NCI-H1105 treated with DMSO at 0.1 percent for 48 hours (cell line): ENCODE data around the gene SH3RF1.

ENCODE experiments used
- DNase-seq: peaks from one replicate; lab custom pipeline; 2025; lab: John Stamatoyannopoulos, UW

SH3RF1 gene

DNA sequence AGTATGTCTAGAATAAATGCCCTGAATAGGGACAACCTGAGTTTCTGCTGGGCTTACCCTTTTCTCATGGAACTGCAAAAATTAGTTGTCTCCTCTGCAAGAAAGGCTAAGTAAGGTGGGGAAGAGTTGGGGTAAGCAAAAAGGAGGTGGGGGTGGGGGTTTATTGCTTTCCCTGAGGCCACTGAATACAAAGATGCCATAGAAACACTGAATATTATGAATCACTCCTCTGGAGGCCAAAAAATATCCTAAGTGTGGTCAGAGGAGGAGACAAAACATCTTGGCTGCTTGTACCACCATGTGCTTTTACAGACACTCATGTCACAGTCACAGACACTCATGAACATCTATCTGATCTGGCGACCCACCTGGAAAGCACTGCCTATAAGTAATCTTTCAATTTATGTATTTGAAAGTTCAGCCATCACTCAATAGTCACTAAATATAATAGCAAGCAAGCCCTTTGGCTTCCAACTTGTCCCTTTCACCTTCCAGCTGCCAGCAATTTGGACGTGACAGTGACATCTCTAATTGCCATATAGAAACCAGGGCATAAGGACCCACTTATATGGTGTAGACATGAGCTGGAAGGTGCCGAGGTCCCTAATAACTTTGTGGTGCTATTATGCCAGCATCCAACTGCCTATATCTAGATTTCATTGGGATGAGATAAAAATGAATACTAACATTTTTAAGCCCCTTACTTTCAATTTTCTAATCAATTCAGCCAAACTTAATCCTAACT is 138.0 kb downstream of the SH3RF1 start:
- DNase-seq, result no peak

DNA sequence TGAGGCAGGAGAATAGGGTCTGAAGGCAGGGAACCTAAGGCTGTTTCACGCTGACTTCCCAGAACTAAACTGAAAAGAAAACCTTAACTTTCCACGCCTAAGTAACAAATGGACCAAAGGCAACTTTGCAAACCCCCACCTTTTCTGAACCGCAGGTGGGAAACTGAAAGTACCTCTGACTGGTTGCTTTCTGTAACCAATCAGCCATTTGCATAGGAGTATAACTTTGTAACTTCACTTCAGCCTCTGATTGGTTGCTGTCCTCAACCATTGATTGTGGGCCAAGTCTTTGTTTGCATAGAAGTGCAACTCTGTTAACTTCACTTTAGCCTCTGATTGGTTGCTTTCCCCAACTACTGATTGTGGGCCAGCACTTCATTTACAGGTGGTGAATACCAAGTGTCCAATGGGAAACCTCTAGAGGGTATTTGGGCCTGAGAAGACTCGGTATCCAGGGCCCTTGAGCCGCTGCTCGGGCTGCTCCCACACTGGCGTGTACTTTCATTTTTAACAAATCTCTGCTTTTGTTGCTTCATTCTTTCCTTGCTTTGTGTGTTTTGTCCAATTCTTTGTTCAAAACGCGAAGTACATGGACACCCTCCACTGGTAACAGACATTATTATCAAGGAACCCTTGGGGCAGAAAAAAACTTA is 139.1 kb downstream of the SH3RF1 start:
- no peak for DNase-seq

DNA sequence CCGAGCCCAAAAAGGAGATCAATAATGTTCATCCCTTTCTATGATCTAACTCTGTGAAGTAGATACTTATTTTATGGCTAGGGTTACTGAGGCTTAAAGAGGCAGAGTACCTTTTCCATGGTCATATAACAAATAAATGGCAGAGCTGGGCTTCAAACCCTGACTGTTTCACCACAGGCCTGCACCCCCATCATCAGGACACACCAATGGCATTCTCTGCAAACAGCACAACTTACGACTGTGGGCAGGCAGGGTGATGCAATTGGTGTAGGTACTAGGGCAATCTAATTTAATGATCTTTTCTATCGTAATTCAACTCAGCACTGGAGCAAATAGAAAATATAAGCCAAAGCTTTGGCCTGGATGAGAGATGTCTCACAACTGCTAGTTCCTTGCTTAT is 141.9 kb downstream of the SH3RF1 start:
- no peak for DNase-seq

DNA sequence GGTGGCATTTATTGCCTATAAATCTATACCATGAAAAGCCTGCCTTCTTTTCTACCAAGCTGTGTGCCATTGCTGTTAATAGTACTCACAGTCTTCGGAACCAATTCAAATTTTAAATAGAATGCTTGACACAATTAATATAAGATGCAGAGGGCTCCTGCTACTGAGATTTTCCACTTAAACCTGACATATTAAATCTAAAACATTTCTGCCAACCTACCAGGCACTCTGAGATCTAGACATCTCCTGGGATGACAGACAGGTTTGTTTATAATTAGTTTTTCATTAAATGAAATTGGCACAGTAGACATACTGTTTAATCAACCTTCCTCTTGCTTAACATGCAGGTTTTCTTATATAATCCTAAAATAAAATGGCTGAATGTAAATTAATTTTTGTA is 143.4 kb downstream of the SH3RF1 start:
- no peak for DNase-seq

DNA sequence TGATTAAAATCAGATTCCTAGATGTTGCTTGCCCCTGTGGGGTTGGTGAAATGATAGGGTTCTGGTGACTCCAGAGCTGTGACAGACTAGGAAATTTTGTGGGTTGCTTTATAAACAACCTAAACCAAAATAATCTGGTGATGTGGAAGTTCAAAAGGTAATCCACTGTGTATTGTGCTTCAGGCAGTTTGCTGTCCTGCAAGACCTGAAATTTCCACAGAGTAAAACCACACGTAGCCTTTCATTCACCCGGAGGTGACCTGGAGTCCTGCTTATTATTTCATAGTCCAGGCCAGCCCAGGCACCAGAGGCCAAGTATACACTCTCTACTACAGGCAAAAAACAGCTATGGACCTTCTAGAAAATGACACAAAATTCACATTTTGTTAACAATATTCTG is 146.1 kb downstream of the SH3RF1 start:
- no peak for DNase-seq

DNA sequence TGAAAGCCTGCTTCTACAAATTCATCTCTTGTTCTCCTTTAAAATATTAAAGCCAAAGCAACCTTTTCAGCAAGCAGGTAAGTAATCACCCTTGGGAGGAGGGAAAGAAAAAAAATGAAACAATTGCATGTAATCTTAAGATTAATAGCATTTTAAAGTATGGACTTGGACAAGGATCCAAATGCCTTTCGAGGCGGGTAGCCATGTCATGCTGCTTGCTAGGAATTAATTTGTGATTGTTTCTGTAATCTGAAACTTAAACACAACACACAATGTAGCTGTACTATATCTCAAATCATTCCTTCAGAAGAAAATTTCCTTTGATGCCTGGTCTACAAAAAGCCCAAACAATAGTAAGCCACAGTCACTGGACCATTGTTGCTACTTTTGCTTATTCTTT is 148.3 kb downstream of the SH3RF1 start:
- DNase-seq, result no peak

DNA sequence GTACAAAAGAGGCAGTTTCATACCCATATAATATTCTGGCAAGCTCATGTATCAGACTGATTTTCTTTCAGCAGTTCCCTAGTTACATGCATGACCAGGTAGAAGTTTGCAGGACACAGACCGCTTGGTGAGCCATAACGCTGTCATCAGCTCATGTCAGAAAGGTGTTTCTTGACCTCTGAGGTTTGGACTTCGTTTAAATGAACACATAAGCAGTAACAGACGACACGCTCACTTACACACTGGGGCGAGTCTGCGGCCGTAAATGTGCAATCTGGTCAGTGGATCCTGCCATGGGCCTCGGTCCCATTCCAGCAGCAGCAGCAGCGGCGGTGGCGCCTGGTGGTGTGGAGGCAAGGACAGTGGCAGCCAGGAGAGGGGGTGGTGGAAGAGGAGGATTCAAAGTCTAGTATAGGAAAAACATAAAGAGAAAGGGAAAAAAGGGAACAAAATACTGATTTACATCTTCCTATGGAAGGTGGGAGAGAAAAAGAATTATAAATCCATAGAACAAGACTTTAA is 148.8 kb downstream of the SH3RF1 start:
- DNase-seq, result no peak

DNA sequence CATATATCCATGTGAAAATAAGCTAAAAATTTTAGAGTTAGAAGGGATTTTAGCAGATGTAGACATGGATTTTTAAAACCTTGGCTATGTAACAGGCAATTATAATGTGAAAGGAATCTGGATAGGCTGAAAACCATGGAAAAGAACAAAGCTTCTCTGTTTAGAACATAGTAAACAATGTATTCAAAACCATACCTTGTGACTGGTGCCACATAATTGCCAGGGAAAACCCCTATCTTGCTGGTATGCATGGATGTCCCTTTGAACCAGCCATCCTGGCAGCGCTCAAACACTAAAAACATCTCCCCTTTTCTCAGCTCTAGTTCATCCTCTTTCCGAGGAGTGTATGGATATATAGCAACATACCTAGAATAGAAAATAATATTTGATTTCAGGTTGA is 150.1 kb downstream of the SH3RF1 start:
- no peak for DNase-seq

DNA sequence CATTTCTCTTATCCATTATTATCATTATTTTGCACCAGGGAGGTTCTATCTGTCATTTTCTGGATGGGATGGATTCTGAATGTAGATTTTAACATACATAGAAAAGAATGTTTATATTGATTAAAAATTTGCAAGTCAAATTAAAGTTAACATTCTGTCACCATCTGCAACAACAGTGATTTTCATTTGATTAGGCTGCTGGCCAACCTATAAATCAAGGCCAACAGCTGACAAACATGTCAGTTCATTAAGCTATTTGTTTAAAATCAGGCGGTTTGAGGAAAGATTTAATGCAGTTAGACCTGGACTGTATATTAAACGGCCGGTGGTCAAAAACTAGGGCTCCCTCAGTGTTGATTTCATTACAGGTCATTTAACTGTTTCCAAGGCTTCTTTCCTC is 151.2 kb downstream of the SH3RF1 start:
- no peak for DNase-seq

DNA sequence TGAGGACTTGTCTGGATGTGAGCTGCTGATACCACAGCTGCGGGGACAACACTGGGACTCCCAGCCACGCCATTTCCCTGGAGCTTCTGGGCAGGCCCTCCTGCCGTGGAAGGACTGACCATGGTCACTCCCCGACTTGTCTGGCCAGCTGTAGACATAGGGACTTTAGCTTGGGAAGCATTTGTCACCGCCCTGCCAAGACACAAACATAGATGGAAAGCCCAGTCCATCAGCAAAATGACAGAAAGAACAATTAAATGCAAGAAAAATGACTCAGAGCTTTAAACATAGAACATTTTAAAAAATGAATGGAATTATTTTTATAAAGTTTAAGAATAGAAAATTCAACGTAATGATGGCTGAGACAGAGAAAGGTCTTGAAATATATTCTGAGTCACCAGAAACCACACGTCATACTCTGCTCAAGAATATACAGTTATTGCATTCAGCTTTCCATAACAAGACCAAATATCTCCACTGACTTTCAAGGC is 153.1 kb downstream of the SH3RF1 start:
- DNase-seq, result no peak

DNA sequence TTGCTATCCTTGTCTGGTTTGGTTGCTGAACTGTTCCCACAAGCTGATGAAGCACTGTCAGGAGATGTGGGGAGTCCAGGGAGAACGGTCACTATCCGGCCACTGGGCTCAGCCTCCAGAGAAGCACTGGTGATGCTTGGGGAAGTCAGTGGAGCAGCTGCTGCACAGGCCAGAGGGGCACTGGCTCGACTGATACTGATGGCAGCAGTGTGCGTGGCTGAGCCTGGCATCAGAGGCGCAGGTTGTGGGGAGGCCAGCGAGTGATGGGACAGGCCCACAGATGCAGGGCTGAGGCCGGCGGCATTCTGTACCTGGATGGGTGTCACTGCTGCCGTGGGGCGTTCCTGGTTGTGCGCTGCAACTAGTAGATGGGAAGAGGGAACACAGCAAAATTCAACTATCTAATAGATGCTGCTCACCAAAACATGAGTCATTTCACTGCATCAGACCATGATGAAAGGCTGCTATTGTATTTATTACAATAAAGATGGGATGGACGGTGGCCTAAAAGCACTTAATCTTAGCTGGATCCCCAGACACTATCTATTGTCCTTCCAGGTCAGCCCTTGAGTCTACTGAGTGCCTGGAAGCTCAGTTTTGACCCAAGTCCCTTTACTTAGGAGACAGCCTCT is 154.4 kb downstream of the SH3RF1 start:
- DNase-seq, result no peak

DNA sequence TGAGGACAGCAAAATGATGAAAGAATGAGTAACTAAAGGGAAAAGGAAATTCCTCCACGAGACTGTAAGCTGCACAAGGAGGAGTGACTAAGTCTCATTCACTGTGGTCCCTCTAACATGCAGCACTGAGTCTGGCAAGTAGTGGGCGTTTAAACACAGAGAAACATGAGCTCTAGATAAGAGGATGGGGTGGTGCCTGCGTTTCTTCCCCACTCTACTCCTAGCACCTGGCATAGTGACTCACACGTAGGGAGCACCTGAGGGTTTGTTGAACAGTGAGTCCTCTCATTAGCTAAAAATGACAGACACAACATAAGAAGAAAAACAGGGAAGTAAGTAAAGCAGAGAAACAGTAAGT is 154.9 kb downstream of the SH3RF1 start:
- no peak for DNase-seq

DNA sequence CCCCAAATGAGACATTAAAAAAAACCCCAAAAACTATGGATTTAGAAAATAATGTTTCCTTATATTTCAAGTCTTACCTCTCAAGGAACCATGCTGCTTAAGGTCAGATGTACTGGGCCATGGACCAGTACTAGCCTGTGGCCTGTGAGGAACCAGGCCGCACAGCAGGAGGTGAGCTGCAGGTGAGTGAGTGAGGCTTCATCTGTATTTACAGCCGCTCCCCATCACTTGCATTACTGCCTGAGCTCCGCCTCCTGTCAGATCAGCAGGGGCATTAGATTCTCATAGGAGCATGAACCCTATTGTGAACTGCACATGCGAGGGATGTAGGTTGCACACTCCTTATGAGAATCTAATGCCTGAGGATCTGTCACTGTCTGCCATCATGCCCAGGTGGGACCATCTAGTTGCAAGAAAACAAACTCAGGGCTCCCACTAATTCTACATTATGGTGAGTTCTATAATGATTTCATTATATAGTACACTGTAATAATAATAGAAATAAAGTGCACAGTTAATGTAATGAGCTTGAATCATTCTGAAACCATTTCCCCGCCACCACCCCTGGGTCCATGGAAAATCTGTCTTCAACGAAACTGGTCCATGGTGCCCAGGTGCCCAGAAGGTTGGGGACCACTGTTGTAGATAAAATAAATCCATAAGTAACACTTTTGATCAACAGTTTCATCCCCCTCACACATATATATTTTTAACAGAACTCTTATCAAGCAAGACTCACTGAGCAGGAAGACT is 155.4 kb downstream of the SH3RF1 start:
- DNase-seq, result no peak

DNA sequence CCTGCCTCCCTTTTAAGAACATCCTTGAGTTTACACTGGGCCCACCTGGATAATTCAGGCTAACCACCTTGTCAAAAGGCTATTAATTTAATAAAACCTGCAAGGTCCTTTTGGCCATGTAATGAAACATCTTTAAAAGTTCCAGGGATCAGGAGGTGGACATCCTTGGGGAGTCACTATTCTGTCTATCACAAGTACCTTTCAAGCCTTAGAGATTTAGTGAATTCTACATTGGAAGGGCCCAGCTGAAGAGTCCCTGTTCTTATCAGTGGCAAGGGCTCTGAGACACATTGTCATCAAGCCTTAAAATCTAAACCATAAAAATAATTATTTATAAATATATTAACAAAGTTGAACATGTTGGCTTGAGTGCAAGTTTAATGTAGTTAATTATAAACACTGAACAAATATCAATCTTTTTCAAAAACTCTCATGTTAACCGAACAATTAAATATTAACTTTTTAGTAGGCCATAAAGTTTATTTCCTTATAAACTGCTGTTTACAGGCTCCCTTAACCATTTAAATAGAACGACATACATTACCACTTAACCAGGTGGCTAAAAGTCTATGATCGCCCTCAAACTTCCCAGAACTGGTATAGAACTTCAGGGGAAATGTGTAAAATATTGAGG is 156.3 kb downstream of the SH3RF1 start:
- no peak for DNase-seq

DNA sequence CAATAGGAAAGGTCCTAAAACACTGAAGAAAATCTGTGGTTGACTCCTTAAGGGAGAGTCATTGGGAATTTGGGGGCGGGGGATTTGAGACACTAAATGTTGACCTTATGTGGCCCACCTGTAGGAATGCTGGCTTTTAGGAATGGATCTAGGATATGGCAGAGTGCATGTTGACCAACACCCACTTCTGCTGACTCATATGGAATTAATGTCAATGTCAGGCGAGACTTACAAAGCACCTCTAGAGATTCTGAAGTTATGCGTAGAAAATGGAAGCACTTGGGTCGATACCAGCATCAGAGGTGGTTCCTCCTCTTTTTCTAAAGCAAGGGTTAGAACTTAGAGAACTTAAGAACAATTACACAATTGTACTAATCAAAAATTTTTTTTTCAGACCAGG is 160.1 kb downstream of the SH3RF1 start:
- DNase-seq, result no peak

DNA sequence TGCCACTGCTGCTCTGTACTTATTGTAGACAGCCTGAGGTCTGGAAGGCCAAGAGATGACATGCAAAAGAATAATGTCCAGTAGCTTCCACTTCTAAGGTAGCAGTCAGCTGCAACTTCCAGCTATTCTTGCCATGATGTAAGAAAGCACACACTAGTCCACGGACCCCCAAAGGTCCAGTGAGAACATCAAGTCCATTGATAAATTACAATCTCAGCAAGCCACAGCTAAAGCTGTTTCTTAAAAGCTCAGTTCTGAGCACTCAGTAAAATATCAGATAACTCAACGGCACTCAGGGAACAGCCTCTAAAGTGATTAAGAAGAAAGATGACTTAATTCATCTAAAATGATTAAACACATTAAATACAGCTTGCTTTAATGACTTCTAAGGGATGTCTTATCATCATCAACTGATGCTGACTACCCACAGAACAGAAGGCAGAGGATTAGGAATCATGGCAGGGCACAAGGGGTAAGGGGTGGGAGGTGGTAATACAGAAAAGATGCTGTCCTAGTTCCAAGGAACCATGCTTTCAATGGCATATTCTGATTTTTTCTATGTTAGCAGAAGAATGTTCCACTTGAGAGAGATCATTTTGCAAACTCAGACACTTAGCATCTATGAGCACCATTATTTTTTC is 161.6 kb downstream of the SH3RF1 start:
- no peak for DNase-seq

DNA sequence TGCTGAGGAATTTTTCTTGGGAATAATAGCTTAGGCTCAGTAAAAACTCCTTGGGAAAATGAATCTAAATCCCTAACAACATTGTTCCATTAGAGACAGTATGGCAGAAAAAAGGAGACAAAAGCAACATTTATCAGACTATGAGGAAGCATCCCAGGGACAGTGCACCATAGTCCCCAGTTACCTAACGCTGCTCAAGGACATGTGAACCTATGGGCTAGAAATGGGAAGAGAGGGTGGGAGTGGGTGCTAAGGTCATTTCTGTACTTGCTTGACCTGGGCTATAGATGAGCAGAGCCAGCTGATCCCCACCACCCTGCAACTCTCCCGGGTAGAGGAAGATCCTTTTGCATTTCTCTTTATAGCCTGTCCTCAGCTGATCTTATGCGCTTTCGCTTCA is 162.5 kb downstream of the SH3RF1 start:
- no peak for DNase-seq

DNA sequence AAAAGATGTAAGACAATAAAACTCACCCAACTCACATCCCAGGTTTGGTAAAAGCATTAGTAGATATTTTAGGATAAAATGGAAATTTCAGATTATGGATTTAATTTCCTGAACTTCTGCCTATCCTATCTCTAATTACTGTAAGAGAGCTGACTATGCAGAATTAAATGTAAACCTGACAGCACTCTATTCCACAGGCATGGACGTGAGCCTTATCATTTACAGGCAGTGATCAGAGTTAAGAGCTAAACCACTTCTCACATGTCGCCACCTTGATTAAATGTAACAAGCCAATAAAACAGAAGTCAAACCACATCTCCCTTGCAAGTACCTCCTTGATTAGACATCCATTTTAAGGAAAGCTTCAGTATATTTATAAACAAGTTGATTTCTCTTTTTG is 163.2 kb downstream of the SH3RF1 start:
- no peak for DNase-seq

DNA sequence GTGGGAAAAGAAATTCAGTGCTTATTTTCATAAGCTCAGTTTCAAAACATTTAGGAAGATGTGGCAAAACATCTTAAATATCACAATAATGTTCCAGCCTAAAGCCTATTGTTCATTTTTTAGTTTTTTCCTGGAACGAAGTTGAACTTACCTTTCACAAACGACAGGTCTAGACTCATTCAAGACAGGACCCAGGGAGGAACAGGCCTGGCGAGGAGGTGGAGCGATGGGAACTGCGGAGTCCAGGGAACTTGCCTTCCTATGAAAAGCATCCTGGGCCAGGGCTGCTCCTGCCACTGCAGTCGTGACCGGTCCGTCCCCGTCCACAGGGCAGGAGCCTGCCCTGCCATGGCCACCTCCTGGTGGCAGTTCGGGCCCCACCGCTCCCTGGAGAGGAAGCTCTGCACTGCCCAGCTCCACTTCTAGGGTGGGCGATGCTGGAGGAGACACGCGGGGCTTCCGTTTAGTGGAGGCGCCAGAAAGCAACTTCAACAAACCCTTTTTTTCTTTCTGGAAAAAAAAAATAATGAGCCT is 164.0 kb downstream of the SH3RF1 start:
- no peak for DNase-seq

DNA sequence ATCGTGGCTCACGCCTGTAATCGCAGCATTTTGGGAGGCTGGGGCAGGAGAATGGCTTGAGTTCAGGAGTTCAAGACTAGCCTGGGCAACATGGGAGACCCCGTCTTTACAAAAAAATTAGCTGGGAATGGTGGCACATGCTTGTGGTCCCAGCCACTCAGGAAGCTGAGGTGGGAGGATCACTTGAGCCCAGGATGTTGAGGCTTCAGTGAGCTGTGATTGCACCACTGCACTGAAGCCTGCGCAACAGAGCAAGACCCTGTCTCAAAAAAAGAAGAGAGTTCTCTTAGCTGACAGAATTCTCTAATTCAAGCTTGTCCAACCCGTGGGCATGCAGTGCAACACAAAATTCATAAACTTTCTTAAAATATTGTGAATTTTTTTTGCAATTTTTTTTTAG is 165.1 kb downstream of the SH3RF1 start:
- DNase-seq, result no peak

DNA sequence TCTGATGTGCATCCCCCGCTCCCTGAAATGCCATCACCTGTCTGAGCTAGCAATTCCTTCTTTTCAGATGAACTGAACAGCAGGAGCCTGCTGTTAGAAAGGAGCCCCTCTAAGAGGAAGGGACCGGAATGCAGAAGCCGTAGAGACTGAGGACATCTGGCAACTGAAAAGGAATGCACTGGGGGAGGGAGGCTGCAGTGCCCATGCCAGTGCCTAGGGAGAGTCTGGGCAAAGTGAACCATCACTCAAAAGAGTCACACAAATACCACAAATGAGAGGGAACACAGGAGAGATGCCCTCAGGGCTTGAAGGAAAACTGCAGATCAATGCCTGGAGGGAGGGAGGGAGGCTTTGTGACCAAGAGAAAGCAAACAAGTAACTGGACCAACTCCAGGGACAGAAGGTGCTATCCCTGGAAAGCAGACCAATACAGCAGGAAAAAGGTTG is 166.8 kb downstream of the SH3RF1 start:
- no peak for DNase-seq
